Stimulated activated CD8-positive, alpha-beta memory T cell treated with anti-CD3 and anti-CD28 coated beads, Interleukin-2, amount 100 ng/mL, for 1 hour (primary cell): ENCODE data around the gene MZT1.
"Not testable (repeated sequence)": the region's sequence is repeated elsewhere in the genome, so short reads cannot be mapped to it uniquely, and the experiment has no call there.

Source experiments
- DNase-seq, 2 donors: peaks; one replicate each; pipeline ENCODE4 v3.0.0-alpha.2; 2020; ENCODE audit warnings: low read depth in 2 of 2

MZT1 gene

GRCh38 chr13:72727417-72728289 lies at the start of gene MZT1, which contains the start of gene BORA:
Gene MZT1 (minus strand): TSS chr13:72727629. CDS start chr13:72727602, 27 bp downstream.
Gene BORA (plus strand): TSS chr13:72727923. CDS start chr13:72728941, 1,018 bp downstream.
- DNase-seq = peak; percentile 87 to 88

DNA sequence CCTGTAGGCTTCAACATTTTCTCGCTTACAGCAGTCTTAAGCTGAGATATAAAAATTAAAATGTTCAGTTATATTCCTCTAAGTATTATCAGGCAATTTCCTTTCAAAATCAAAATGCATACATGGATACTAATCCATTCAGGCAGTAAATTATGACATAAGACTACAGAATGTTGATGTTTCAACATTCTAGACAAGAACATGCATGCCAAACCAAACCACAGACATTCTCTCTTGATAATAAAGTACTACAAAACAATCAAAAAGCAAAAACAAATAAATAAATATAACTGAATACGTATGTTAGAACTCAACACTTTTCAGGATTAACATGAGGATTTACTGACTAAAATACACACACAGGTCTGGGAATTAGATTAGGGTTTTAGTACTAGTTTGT lies 46.6 kb upstream of the MZT1 start:
- no peak for DNase-seq

GRCh38 chr13:72763411-72763810 lies 36.0 kb upstream of the MZT1 start:
- no peak for DNase-seq

DNA sequence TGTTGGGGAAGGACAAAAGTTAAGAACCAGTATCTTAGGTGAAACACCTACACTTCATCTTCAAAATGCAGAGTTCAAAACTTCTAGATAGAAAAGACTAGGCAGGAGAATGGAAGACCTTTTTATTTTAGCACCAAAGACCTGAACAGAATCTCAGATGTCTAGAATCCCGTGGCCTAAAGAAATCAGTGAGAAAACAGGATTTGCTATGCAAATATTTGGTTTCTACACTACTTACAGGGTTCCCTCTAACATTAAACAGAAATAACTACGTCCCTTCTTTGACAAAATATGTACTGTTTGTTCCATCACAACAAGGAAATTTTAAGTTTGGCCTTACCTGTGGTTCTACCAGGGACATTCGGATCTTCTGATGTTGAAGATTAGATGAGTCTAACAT lies 32.8 kb upstream of the MZT1 start:
- DNase-seq = no peak

DNA sequence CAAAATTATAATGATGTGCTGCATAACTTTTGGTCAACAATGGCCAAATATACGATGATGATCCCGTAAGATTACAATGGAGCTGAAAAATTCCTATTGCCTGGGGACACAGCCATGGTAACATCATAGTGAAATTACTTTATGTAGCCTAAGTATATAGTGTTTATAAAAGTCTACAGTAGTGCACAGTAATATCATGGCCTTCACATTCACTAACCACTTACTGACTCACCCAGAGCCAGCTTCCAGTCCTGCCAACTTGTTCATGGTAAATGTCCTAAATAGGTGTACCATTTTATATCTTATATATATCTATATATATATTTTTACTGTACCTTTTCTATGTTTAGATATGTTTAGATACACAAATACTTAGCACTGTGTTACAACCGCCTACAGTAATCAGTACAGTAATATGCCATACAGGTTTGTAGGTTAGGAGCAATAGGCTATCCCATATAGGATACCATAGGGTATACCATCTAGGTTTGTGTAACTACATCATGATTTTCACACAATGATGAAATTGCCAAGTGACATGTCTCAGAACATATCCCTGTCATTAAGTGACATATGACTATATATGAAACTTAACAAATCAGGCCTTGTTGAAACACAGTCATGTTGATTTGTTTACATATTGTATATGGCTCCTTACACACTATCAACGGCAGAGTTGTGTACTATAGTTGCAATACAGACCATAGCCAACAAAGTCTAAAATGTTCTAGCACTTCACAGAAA lies 30.5 kb upstream of the MZT1 start:
- no peak for DNase-seq

- no peak for DNase-seq
Measured at GRCh38 chr13:72754111-72754510, 26.7 kb upstream of the MZT1 start.

DNA sequence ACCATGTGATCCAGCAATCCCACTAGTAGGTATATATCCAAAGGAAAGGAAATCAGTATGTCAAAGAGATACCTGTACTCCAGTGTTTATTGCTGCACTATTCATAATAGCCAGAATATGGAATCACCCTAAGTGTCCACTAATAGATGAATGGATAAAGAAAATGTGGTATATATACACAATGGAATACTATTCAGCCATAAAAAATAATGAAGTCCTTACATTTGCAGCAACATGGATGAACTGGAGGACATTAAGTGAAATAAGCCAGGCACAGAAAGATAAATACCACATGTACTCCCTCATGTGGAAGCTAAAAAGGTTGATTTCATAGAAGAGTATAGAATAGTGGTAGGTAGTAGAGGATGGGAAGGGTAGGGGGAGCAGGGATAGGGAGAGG lies 23.8 kb upstream of the MZT1 start:
- no peak for DNase-seq

DNA sequence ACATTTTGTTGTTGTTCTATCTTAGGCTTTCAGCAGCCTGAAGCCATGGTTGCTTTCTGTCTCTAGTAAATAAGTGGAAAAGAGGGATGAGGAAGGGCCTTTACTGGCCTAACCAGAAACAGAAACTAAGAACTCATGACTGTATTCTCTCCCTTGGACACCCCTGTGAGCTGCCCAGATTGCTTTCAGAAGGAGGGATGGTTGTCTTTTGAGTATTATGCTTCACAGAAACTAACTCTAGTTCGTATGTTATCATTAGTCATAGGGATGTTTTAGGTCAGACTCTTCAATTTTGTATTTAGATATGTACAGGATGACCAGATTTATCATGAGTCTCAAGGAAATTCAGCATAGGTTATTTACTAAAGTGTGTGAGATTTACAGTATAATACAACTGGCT lies 17.8 kb upstream of the MZT1 start:
- DNase-seq = no peak

DNA sequence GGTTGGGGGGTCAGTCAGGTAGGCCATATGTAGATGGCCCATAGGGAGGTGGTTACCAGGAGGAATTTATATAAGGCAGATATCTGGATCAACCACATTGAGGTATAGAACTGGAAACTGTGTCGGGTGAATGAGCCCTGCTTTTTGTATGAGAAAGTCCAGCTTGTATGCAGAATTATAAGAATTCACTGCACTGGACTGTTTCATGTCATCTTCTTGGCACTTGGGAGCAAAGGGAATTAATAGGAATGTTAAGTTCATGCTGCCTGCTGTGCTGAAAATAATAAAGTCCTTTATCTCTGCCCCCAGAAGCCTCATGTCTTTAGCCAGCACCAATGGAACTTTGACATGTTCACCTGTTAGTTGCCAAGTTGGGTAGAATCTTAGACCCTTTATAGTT lies 12.6 kb upstream of the MZT1 start:
- no peak for DNase-seq

DNA sequence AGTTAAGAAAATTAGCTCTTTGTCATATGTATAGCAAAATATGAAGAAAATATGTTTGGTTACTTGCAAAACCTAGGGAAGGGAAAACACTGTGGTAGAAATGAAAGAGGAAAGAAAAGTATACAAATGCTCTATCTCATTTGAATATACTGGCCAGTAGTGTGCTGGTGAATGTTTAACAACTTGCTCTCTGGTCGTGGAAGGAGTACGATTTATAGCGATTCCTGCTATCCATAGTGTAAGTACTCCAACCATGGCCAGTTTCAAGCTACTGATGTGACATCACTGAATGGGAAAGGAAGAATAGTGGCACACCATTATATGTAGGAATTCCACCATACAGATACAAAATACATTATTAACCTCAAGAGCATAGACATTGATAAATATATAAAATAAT lies 9.6 kb upstream of the MZT1 start:
- DNase-seq = no peak

DNA sequence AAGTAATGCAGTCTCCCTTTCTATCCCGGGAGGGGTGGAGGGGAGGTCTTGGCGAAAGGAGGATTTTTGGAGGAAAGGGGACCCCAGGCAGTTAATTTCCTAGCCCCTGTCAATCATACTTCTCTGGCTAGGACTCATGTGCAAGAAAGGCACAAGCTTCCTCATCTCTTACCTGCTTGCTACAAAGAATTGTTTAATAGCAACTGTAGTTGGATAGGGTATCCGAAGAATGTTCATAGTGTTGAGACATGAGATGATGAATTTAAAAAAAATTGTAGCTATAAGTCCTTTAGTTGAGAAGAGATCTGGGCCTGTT lies 819 bp upstream of the MZT1 start:
- DNase-seq = no peak

DNA sequence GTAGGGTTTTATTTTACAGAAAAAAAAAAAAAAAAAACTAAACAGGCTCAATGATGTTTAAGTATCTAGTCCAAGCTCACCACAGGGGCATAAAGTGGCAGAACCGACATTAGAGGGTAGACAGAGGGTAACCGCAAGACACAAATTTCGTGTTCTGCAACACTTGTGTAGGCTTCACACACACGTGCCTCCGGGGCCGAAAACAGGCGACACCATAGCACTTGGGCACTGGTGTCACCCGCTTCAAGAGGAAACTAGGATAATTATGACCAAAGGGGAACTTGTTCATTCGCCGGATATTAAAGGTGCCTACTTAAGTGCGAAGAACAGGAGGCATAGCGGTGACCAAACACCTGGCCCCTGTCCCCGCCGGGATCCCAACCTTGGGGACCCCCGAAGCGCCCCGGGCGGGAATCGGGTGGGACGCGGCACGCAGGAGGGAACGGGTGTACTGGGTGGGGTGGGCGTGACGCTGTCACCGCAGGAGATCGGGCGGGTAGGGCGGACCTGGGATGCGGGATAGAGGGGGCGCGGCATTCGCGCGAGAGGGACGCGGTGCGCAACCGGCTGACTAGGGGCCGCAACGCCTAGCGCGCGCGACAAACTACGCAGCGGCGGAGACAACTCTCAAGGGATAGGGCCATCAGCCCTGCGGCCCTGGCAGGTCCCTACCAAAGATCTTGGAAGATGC lies 558 bp downstream of the MZT1 start:
- DNase-seq = peak in 1 of 2 donors; percentile 16

GRCh38 chr13:72726185-72726584 lies 1.2 kb downstream of the MZT1 start:
- not testable (repeated sequence) for DNase-seq

DNA sequence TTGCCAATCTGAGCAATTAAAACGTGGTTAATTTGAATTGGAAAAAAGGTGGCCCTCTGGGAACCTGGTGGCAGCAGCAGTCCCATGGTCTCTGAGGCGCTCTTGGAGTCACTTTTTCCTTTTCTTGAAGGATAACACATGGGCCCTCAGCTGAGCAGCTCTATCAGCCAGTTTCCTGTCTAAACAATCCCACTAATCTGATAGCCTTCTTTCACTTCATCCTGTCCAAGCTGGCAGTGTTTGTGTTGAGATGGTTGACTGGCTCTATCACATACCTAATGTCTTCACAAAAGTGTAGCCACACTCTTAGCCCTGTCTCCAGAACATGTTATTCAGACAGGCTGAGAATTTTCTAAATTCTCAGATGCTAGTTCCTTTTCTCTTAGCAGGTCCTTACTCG lies 10.7 kb downstream of the MZT1 start:
- DNase-seq = no peak

DNA sequence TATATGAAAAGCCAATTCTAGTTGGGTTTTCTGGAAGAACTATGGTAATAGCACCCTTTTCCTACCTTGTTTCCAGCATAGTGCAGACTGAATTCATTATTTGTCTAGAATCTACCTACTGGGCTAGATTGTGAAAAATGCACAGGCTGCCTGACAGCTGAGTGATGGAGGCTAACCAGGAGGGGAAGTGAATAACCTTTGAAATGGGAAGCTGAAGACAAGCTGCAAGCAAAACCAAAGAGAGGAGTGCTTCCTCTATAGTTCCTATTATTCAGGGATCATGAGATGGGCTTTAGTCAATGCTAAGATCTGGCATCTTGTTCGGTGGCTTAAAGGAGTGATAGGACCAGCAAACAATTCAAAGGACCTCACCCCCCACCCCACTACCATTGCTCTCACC lies 26.9 kb downstream of the MZT1 start:
- DNase-seq = no peak

GRCh38 chr13:72698164-72698563 lies 29.3 kb downstream of the MZT1 start:
- no peak for DNase-seq

GRCh38 chr13:72696579-72696978 lies 30.9 kb downstream of the MZT1 start:
- DNase-seq = no peak

GRCh38 chr13:72694314-72694713 lies 33.1 kb downstream of the MZT1 start:
- no peak for DNase-seq

DNA sequence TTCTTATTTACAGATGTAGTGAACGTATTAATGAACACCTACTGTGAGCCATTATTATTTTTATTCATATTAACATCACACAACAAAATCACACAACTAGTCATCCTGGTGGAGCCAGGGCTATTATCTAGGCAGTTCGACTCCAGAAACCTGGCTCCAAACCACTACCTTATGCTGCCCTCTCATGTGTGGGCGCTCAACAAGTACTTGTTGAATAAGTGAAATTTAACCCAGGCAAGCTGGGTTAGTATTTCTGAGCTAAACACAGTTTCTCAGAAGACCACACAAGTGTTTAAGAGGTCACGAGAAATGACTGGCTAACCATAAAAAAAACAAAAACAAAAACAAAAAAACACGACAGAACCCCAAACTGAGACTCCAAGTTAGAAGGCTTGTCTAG lies 33.6 kb downstream of the MZT1 start:
- DNase-seq = no peak

- DNase-seq = no peak
Measured at GRCh38 chr13:72692884-72693514, 34.4 kb downstream of the MZT1 start.

GRCh38 chr13:72689181-72689696 lies 38.2 kb downstream of the MZT1 start:
- DNase-seq = no peak

- DNase-seq = no peak
Measured at GRCh38 chr13:72686766-72687165, 40.7 kb downstream of the MZT1 start.
